Lower leg skin (tissue), 4 donors: Measurements from ENCODE around the gene NEDD4L. TPM values are rescaled to one million over a fixed set of nuclear protein-coding genes. Genes with fewer than 3 reads are reported as not detected.
"Not testable (repeated sequence)": the region's sequence is repeated elsewhere in the genome, so short reads cannot be mapped to it uniquely, and the experiment has no call there.

Experiments
- DNase-seq, 2 donors: peaks; one replicate each; pipeline ENCODE4 v3.0.0-alpha.2; 2019; ENCODE audit warnings: low spot score in 2 of 2
- H3K4me3 ChIP-seq: fragments of 200-600 bp; sonication (generic); 2 replicates; pipeline ENCODE4 v1.5.1; 2017; ENCODE audit warnings: mild to moderate bottlenecking, low read depth; ENCODE audit not compliant: poor library complexity, severe bottlenecking
- CTCF ChIP-seq, 3 donors: fragments of 450-650 bp; IDR thresholded peaks; one replicate each; pipeline ENCODE4 v1.5.1; 2016; ENCODE audit warnings: antibody characterized with exemption in 3 of 3, mild to moderate bottlenecking in 3 of 3, moderate library complexity in 2 of 3
- POLR2A ChIP-seq, 2 donors: fragments of 450-650 bp; IDR thresholded peaks; one replicate each; pipeline ENCODE4 v1.6.1; 2016 to 2017; ENCODE audit warnings: antibody characterized with exemption in 2 of 2, mild to moderate bottlenecking in 1 of 2, moderate library complexity in 1 of 2
- WGBS, 2 donors: methylation state at CpG; one replicate each; pipeline ENCODE4 v1.1.5; 2018; 5-methylcytosine and 5-hydroxymethylcytosine counted together
- intact Hi-C: fragments of 100-400 bp; cut with DNase I; formaldehyde crosslinking; loops from one replicate; pipeline ENCODE4 v1.15.0; 2023; ENCODE audit warnings: low total_unique reads
- total RNA-seq, 4 donors: library from RNA; depleted of rRNA; stranded (reverse); fragments of >200 nt; gene quantifications; one replicate each; pipeline ENCODE4 v1.1.0, GENCODE V29; 2016

NEDD4L gene
- total RNA-seq, 4 donors from 2014 or later: 22.9 to 127 (median 35.0) TPM

DNA sequence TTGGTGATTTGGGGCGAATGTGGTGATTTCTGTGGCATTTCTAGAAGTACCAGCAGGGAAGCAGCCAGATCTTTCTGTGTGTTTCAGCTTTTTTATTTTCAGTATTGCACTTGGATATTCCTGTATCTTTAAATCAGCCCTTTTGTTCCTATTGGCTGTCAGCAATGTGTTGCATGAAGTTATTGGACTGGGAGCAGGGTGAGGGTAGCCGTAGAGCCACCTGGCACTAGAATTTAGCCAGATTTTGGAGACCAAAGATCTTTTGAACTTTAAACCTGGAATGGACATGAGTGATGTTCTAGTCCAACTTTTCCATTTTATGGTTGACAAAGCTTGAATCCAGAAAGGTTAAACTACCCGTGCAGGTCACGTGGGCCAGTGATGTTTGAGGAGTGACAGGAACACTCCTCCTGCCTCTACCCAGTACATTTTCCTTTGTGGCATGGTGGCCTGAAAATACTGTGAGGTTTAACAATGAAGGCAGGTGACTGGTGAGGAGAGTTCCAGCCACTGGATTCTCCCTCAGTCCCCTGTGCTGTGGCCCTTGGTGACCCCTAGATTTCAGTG, 122.3 kb downstream of the NEDD4L start:
- intact Hi-C loops: no loop called here
- 92 to 93% methylated on average over 4 of the region's 4 CpGs for WGBS, 2 donors
- DNase-seq: peak in 1 of 2 donors; percentile 56
- no peak for TF ChIP-seq POLR2A (IDR thresholded peaks at IDR 0.05)
- no peak for TF ChIP-seq CTCF (IDR thresholded peaks at IDR 0.05)
- H3K4me3 ChIP-seq: no peak overlapping the region

DNA sequence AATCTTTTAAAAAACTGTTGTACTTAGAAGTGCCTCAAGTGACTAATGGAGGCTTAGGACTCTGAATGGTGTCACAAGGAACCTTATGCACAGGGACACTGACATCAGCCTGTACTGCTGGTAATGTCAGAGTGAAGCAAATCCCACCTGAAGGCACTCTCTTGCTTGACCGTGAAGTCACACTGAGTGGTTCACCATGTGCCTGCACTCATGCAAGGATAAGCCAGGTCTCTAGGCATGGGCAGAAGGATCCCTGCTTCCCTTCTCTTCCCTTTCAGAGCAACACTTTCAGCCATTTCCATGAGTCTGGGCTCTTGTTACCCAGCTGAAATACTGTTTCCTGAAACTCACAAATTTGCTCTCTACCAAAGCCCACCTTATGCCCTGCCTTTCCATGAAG, 123.0 kb downstream of the NEDD4L start:
- H3K4me3 ChIP-seq: no peak overlapping the region
- WGBS, 2 donors: 80 to 93% methylated on average over 1 of the region's 1 CpG
- DNase-seq: no peak
- TF ChIP-seq CTCF (IDR thresholded peaks at IDR 0.05) (no peak), POLR2A (IDR thresholded peaks at IDR 0.05) (no peak)
- intact Hi-C loops: no loop called here

DNA sequence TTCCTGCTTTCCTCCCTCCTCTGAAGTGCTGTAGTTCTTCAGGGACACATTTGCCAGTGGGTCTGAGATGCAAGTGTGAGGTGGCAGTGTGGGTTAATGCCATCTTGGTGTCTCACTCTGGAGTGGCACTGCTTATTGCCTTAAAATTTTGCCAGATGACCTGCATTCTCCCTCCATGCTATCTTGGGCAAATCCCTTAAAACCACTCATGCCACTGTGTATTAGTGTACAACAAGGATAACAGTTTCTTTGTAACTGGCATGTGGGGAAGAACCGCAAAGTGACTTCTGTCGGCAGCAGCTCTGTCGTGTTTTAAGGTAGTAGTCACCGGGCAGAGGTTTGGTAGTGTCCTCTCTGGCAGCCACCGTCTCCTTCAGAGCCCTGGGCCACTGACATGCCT, 124.2 kb downstream of the NEDD4L start:
- H3K4me3 ChIP-seq: no peak overlapping the region
- 92 to 97% methylated on average over 5 of the region's 5 CpGs for WGBS, 2 donors
- DNase-seq: peak in 1 of 2 donors; percentile 45
- TF ChIP-seq POLR2A (IDR thresholded peaks at IDR 0.05): no peak
- intact Hi-C loops: no loop called here

- intact Hi-C loops: no loop called here
- no peak overlapping the region for H3K4me3 ChIP-seq
- WGBS, 2 donors: 80 to 90% methylated on average over 10 of the region's 10 CpGs
- TF ChIP-seq POLR2A (IDR thresholded peaks at IDR 0.05) (no peak), CTCF (IDR thresholded peaks at IDR 0.05) (no peak)
- peak in 1 of 2 donors; percentile 74 for DNase-seq
Measured at GRCh38 chr18:58168993-58169392, 125.0 kb downstream of the NEDD4L start.

- H3K4me3 ChIP-seq: no peak overlapping the region
- 84 to 91% methylated on average over 6 of the region's 6 CpGs for WGBS, 2 donors
- intact Hi-C loops: no loop called here
- DNase-seq: peak in 1 of 2 donors; percentile 43
- no peak for TF ChIP-seq CTCF (IDR thresholded peaks at IDR 0.05)
- TF ChIP-seq POLR2A (IDR thresholded peaks at IDR 0.05): no peak
Measured at GRCh38 chr18:58169472-58169871, 125.4 kb downstream of the NEDD4L start.

GRCh38 chr18:58170036-58170435, 126.0 kb downstream of the NEDD4L start:
- H3K4me3 ChIP-seq, intact Hi-C loops: not testable (repeated sequence)
- DNase-seq: peak in 1 of 2 donors; percentile 56
- WGBS, 2 donors: 93 to 94% methylated on average over 3 to 4 of the region's 5 CpGs

DNA sequence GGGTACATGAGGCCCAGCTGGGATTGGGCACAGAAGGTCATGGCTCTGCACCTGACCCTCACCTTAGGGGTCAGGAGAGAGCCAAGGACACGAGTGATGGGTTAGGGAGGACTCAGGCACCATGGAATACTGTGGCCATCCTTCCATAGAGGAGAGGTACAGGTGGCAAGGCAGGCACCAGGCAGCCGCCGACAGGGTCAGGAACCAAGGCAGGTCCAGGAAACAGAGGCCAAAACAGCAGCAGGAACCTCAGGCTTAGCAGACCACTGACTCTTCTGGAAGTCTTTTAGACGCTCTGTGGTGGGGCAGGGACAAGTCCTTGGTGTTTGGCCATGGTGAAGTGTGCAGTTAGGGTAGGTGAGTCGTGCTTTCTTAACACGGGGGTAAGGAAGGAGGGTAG, 128.0 kb downstream of the NEDD4L start:
- peak in 1 of 2 donors; percentile 50 for DNase-seq
- WGBS, 2 donors: 93 to 94% methylated on average over 6 of the region's 6 CpGs
- intact Hi-C loops: no loop called here
- TF ChIP-seq POLR2A (IDR thresholded peaks at IDR 0.05) (no peak), CTCF (IDR thresholded peaks at IDR 0.05) (no peak)
- no peak overlapping the region for H3K4me3 ChIP-seq
